Measurements from ENCODE around the gene CDC20B. TPM values are rescaled to one million over a fixed set of nuclear protein-coding genes. Genes with fewer than 3 reads are reported as not detected.
A peak's percentile ranks its signal among the peaks of the same experiment; 100 is the strongest.

CDC20B gene
- polyA plus RNA-seq, 2 of the 4 experiments (the other 2 are of a cell fraction): 0.05 TPM; not detected in 1

GRCh38 chr5:55160493-55161209 is 12.3 kb downstream of the CDC20B start (continued):
- TF ChIP-seq CBX8 (IDR thresholded peaks at IDR 0.05) (no peak), NPAS2 (CRISPR knock-in tag; IDR thresholded peaks at IDR 0.05; ENCODE audit: borderline replicate concordance) (no peak), MAFK (IDR thresholded peaks at IDR 0.05; ENCODE audit: partially characterized antibody) (peak; percentile 38), TFCP2L1 (CRISPR knock-in tag; IDR thresholded peaks at IDR 0.05) (no peak)

GRCh38 chr5:55159763-55160492 is 13.0 kb downstream of the CDC20B start, which contains the start of gene GPX8:
GPX8 (plus strand) TSS chr5:55160171; CDS start chr5:55160193, 22 bp downstream.
- Histone ChIP-seq H3K9me3 (no peaks in the 10 kb centered on the region), H3K4me3 (peak within 1 kb of the TSS; percentile 54), H3K4me2 (peak within 1 kb of the TSS; percentile 68), H3K4me1 (peaks cover 7% of the 10 kb centered on the region; the same call in 2 of the 3 replicates), H3K27ac (peak within 1 kb of the TSS; percentile 85 to 87)
- ATAC-seq: peak; percentile 95 to 97
- ChIA-PET POLR2A (interaction anchor here (0.5 to 1.3 kb wide), 8 partner anchors 16 to 849 kb away, joined by 3 to 11 read pairs (median 6); partner anchors contain the start of genes ARL15 and SNX18), CTCF (interaction anchor here (0.6 to 3.1 kb wide), 47 partner anchors 9 to 925 kb away, joined by 3 to 56 read pairs (median 4); partner anchors contain the start of gene SNX18)
- WGBS (ENCODE audit: missing lambda C conversion rate): 3% methylated on average over 10 of the region's 10 CpGs
- DNase-seq (ENCODE audit: low read depth in 1 of 2, low spot score in 1 of 2): peak; percentile 76 to 88
- FAIRE-seq: peak; percentile 65
- TF ChIP-seq TFCP2L1 (CRISPR knock-in tag; IDR thresholded peaks at IDR 0.05): no peak
- TF ChIP-seq HOXA7 (CRISPR knock-in tag; IDR thresholded peaks at IDR 0.05): no peak
- TF ChIP-seq SREBF2 (IDR thresholded peaks at IDR 0.05): no peak
- TF ChIP-seq PHF8 (IDR thresholded peaks at IDR 0.05; ENCODE audit: borderline replicate concordance, low read depth): no peak
- peak; percentile 97 for TF ChIP-seq CTCF (IDR thresholded peaks at IDR 0.05)
- TF ChIP-seq KDM1A (IDR thresholded peaks at IDR 0.05; ENCODE audit: low read depth): no peak
- no peak for TF ChIP-seq NPAS2 (CRISPR knock-in tag; IDR thresholded peaks at IDR 0.05; ENCODE audit: borderline replicate concordance)
- TF ChIP-seq BCL3 (IDR thresholded peaks at IDR 0.05): no peak
- no peak for TF ChIP-seq BHLHE40 (IDR thresholded peaks at IDR 0.05; ENCODE audit: low read depth, low read length)
- no peak for TF ChIP-seq HEYL (CRISPR knock-in tag; IDR thresholded peaks at IDR 0.05)
- no peak for TF ChIP-seq NFE2L2 (conservative IDR thresholded peaks at IDR 0.05; ENCODE audit: low read length)
- TF ChIP-seq, protein P1, sequence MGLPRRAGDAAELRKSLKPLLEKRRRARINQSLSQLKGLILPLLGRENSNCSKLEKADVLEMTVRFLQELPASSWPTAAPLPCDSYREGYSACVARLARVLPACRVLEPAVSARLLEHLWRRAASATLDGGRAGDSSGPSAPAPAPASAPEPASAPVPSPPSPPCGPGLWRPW (IDR thresholded peaks at IDR 0.05): no peak
- TF ChIP-seq, protein P2, sequence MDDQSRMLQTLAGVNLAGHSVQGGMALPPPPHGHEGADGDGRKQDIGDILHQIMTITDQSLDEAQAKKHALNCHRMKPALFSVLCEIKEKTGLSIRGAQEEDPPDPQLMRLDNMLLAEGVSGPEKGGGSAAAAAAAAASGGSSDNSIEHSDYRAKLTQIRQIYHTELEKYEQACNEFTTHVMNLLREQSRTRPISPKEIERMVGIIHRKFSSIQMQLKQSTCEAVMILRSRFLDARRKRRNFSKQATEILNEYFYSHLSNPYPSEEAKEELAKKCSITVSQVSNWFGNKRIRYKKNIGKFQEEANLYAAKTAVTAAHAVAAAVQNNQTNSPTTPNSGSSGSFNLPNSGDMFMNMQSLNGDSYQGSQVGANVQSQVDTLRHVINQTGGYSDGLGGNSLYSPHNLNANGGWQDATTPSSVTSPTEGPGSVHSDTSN (IDR thresholded peaks at IDR 0.05): no peak
- TF ChIP-seq CEBPB (IDR thresholded peaks at IDR 0.05): peak; percentile 75 to 89
- TF ChIP-seq MAFK (IDR thresholded peaks at IDR 0.05; ENCODE audit: partially characterized antibody): no peak
- no peak for TF ChIP-seq MAZ (IDR thresholded peaks at IDR 0.05; ENCODE audit: borderline replicate concordance, low read depth, low read length)
- no peak for TF ChIP-seq ZSCAN20 (CRISPR knock-in tag; IDR thresholded peaks at IDR 0.05)
- no peak for TF ChIP-seq CHD4 (IDR thresholded peaks at IDR 0.05; ENCODE audit: borderline replicate concordance)
- TF ChIP-seq, protein P3, sequence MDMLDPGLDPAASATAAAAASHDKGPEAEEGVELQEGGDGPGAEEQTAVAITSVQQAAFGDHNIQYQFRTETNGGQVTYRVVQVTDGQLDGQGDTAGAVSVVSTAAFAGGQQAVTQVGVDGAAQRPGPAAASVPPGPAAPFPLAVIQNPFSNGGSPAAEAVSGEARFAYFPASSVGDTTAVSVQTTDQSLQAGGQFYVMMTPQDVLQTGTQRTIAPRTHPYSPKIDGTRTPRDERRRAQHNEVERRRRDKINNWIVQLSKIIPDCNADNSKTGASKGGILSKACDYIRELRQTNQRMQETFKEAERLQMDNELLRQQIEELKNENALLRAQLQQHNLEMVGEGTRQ (IDR thresholded peaks at IDR 0.05): no peak
- no peak for TF ChIP-seq TP53 (CRISPR knock-in tag; IDR thresholded peaks at IDR 0.05)
- TF ChIP-seq RARB (CRISPR knock-in tag; IDR thresholded peaks at IDR 0.05): no peak
- TF ChIP-seq FOSL2 (IDR thresholded peaks at IDR 0.05): no peak
- 0 out of 2 replicates have a peak, but pooled peaks have one; percentile 5 for TF ChIP-seq FOSL2 (CRISPR knock-in tag; IDR thresholded peaks at IDR 0.05)
- TF ChIP-seq FOSB (CRISPR knock-in tag; IDR thresholded peaks at IDR 0.05): no peak
- TF ChIP-seq, protein P4, sequence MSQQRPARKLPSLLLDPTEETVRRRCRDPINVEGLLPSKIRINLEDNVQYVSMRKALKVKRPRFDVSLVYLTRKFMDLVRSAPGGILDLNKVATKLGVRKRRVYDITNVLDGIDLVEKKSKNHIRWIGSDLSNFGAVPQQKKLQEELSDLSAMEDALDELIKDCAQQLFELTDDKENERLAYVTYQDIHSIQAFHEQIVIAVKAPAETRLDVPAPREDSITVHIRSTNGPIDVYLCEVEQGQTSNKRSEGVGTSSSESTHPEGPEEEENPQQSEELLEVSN (IDR thresholded peaks at IDR 0.05; ENCODE audit: borderline replicate concordance, low read depth): 0 out of 2 replicates have a peak, but pooled peaks have one; percentile 22
- no peak for TF ChIP-seq ESRRA (IDR thresholded peaks at IDR 0.05; ENCODE audit: borderline replicate concordance, low read length)
- TF ChIP-seq ATOH8 (CRISPR knock-in tag; IDR thresholded peaks at IDR 0.05; ENCODE audit: low read depth): no peak
- TF ChIP-seq HOXB5 (CRISPR knock-in tag; IDR thresholded peaks at IDR 0.05): no peak
- no peak for TF ChIP-seq POLR2AphosphoS2 (conservative IDR thresholded peaks at IDR 0.05; ENCODE audit: low read length)
- no peak for TF ChIP-seq HDAC2 (IDR thresholded peaks at IDR 0.05)

Data from A549 (cell line).